ENCODE measurements around the gene GPC6.

- TF ChIP-seq EP300 (IDR thresholded peaks at IDR 0.05) (no peak), ESRRA (IDR thresholded peaks at IDR 0.05; ENCODE audit: borderline replicate concordance, low read length) (no peak)
- TF ChIP-seq, protein P1, sequence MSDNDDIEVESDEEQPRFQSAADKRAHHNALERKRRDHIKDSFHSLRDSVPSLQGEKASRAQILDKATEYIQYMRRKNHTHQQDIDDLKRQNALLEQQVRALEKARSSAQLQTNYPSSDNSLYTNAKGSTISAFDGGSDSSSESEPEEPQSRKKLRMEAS (IDR thresholded peaks at IDR 0.05): no peak
- TF ChIP-seq, protein P2, sequence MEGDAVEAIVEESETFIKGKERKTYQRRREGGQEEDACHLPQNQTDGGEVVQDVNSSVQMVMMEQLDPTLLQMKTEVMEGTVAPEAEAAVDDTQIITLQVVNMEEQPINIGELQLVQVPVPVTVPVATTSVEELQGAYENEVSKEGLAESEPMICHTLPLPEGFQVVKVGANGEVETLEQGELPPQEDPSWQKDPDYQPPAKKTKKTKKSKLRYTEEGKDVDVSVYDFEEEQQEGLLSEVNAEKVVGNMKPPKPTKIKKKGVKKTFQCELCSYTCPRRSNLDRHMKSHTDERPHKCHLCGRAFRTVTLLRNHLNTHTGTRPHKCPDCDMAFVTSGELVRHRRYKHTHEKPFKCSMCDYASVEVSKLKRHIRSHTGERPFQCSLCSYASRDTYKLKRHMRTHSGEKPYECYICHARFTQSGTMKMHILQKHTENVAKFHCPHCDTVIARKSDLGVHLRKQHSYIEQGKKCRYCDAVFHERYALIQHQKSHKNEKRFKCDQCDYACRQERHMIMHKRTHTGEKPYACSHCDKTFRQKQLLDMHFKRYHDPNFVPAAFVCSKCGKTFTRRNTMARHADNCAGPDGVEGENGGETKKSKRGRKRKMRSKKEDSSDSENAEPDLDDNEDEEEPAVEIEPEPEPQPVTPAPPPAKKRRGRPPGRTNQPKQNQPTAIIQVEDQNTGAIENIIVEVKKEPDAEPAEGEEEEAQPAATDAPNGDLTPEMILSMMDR (IDR thresholded peaks at IDR 0.05): no peak
Observed at GRCh38 chr13:94236132-94236531, 1009.5 kb downstream of the GPC6 start.

All from A549 (cell line).